ENCODE data around the gene NEK1.

NEK1 gene

GRCh38 chr4:169622566-169622965 lies 10.2 kb upstream of the NEK1 start:
- H3K4me3 ChIP-seq (ENCODE audit: insufficient read depth, low read length, poor library complexity, severe bottlenecking): peak overlapping the region; percentile 95
- no peak for TF ChIP-seq EZH2phosphoT487 (conservative IDR thresholded peaks at IDR 0.05; ENCODE audit: low read length)
- no peak for TF ChIP-seq CTCF (IDR thresholded peaks at IDR 0.05; ENCODE audit: insufficient read depth, low read length, poor library complexity, severe bottlenecking)
- no peaks in the 10 kb centered on the region for H3K27me3 ChIP-seq (ENCODE audit: low read length)
- H3K27ac ChIP-seq (ENCODE audit: low read depth, low read length): peak overlapping the region; percentile 77
- H3K9me3 ChIP-seq (ENCODE audit: insufficient read depth, low read length): no peaks in the 10 kb centered on the region
- H3K36me3 ChIP-seq (ENCODE audit: low read length): 0 out of 2 replicates have a peak, but pooled peaks cover 6% of the 10 kb centered on the region
- H3F3A ChIP-seq (ENCODE audit: insufficient read depth): peaks cover 23% of the 10 kb centered on the region
- peak overlapping the region; percentile 100 for H3K4me2 ChIP-seq (ENCODE audit: low read depth, low read length, poor library complexity, severe bottlenecking)
- H3K9ac ChIP-seq (ENCODE audit: low read length): peak overlapping the region; percentile 81
- 0 out of 2 replicates have a peak, but pooled peaks cover 5% of the 10 kb centered on the region for H4K20me1 ChIP-seq (ENCODE audit: low read depth, low read length)
- H3K79me2 ChIP-seq (ENCODE audit: insufficient read depth, low read length): peaks cover 72% of the 10 kb centered on the region
- H3K9me2 ChIP-seq (replicated peaks; ENCODE audit: insufficient read depth, low read length): no peaks in the 10 kb centered on the region
- H2AFZ ChIP-seq (ENCODE audit: low read depth, low read length, severe bottlenecking): no peak overlapping the region

- Histone ChIP-seq H3K27me3 (ENCODE audit: low read length) (no peaks in the 10 kb centered on the region), H3K36me3 (ENCODE audit: low read length) (0 out of 2 replicates have a peak, but pooled peaks cover 6% of the 10 kb centered on the region), H3K9ac (ENCODE audit: low read length) (peak overlapping the region; percentile 81), H3K27ac (ENCODE audit: low read depth, low read length) (peak overlapping the region; percentile 77), H3K9me3 (ENCODE audit: insufficient read depth, low read length) (no peaks in the 10 kb centered on the region), H3K4me2 (ENCODE audit: low read depth, low read length, poor library complexity, severe bottlenecking) (peak overlapping the region; percentile 100), H4K20me1 (ENCODE audit: low read depth, low read length) (0 out of 2 replicates have a peak, but pooled peaks cover under 1% of the 10 kb centered on the region), H2AFZ (ENCODE audit: low read depth, low read length, severe bottlenecking) (no peak overlapping the region), H3K9me2 (replicated peaks; ENCODE audit: insufficient read depth, low read length) (no peaks in the 10 kb centered on the region), H3F3A (ENCODE audit: insufficient read depth) (peaks cover 23% of the 10 kb centered on the region), H3K4me3 (ENCODE audit: insufficient read depth, low read length, poor library complexity, severe bottlenecking) (peak overlapping the region; percentile 95), H3K79me2 (ENCODE audit: insufficient read depth, low read length) (peaks cover 65% of the 10 kb centered on the region)
- TF ChIP-seq EZH2phosphoT487 (conservative IDR thresholded peaks at IDR 0.05; ENCODE audit: low read length): no peak
- no peak for TF ChIP-seq CTCF (IDR thresholded peaks at IDR 0.05; ENCODE audit: insufficient read depth, low read length, poor library complexity, severe bottlenecking)
These were observed 9.5 kb upstream of the NEK1 start for GRCh38 chr4:169621731-169622492.

- Histone ChIP-seq H4K20me1 (ENCODE audit: low read depth, low read length) (no peaks in the 10 kb centered on the region), H3K4me2 (ENCODE audit: low read depth, low read length, poor library complexity, severe bottlenecking) (peak overlapping the region; percentile 100), H3K27ac (ENCODE audit: low read depth, low read length) (peak overlapping the region; percentile 77), H2AFZ (ENCODE audit: low read depth, low read length, severe bottlenecking) (peak overlapping the region; percentile 52), H3K9ac (ENCODE audit: low read length) (peak overlapping the region; percentile 81), H3K27me3 (ENCODE audit: low read length) (no peaks in the 10 kb centered on the region), H3K9me2 (replicated peaks; ENCODE audit: insufficient read depth, low read length) (no peaks in the 10 kb centered on the region), H3K36me3 (ENCODE audit: low read length) (0 out of 2 replicates have a peak, but pooled peaks cover 6% of the 10 kb centered on the region), H3F3A (ENCODE audit: insufficient read depth) (peaks cover 23% of the 10 kb centered on the region), H3K79me2 (ENCODE audit: insufficient read depth, low read length) (peaks cover 55% of the 10 kb centered on the region), H3K9me3 (ENCODE audit: insufficient read depth, low read length) (no peaks in the 10 kb centered on the region), H3K4me3 (ENCODE audit: insufficient read depth, low read length, poor library complexity, severe bottlenecking) (peak overlapping the region; percentile 95)
- TF ChIP-seq EZH2phosphoT487 (conservative IDR thresholded peaks at IDR 0.05; ENCODE audit: low read length): no peak
- no peak for TF ChIP-seq CTCF (IDR thresholded peaks at IDR 0.05; ENCODE audit: insufficient read depth, low read length, poor library complexity, severe bottlenecking)
These were observed 8.5 kb upstream of the NEK1 start for GRCh38 chr4:169620880-169621248.
